ENCODE measurements around the gene SERF1B.
"Not testable (repeated sequence)": the region's sequence is repeated elsewhere in the genome, so short reads cannot be mapped to it uniquely, and the experiment has no call there.

The SERF1B gene

DNA sequence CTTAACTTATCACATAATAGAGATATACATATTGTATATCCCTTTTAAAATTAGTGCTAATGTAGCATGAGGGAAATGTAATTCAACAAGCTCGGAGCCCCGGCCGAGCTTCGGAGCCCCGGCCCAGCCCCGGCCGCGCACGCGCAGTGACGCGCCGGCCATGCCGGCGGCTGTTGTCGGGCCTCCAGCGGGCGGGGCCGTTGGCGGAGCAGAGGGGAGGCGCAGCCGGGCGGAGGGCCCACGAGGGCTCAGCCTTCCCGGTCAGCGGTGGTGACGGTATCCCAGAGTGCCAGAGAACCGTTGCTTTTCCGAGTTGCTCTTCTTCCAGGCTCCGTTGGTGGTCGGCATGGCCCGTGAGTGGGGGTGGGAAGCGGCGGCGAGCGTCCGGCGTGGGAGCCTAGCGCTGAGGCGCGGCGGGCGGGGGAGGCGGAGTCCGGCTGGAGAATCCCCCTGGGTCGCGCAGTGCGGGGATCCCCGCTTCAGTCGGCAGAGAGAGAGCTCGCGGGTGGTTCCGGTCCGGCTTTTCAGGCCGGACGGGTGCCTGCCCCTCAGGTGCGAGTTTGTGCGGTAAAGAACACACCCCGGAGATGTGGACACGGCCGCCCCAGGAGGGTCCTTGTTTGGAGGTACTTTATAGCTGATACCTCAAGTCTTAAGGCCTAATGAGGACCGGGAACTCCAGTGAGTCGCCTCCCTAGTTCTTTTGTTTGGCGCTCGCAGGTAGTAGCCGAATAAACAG is at the start of gene SERF1B:
Gene SERF1B (plus strand): TSS at position 146 of the 739 bp plus-strand sequence. CDS start 201 bp downstream, at position 347.
- not testable (repeated sequence) for H4K20me1 ChIP-seq (ENCODE audit: insufficient read depth); H3K4me1 ChIP-seq (ENCODE audit: low read depth, poor library complexity, severe bottlenecking)

DNA sequence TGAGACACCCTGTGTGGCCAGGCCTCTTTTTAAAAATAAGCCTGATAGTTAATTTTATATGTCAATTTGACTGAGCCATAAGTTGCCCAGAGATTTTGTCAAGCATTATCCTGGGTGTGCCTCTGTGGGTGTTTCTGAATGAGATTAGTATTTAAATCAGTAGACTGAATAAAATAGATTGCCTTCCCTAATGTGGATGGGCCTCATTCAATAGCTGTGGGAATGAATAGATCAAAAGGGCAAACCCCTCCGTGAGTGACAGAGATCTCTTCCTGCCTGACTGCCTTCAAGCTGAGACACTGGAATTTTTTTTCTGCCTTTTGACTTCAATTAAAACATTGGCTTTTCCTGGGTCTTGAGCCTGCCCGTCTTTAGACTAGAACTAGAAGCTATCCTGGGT is 33.3 kb upstream of the SERF1B start:
- not testable (repeated sequence) for H3K4me2 ChIP-seq; H3K27me3 ChIP-seq (ENCODE audit: insufficient read depth, low read depth); H3K36me3 ChIP-seq (ENCODE audit: insufficient read depth); H3K27ac ChIP-seq; H3K4me3 ChIP-seq (IDR thresholded peaks at IDR 0.05; ENCODE audit: insufficient read depth, low read depth, low read length); H3K9ac ChIP-seq; H3K79me2 ChIP-seq (ENCODE audit: insufficient read depth, low read depth); H4K20me1 ChIP-seq (ENCODE audit: insufficient read depth); H3K4me1 ChIP-seq (ENCODE audit: low read depth, poor library complexity, severe bottlenecking); H2AFZ ChIP-seq (ENCODE audit: low read depth)

More for the DNA sequence above, at the start of gene SERF1B:
- not testable (repeated sequence) for H3K9ac ChIP-seq; H3K79me2 ChIP-seq (ENCODE audit: insufficient read depth, low read depth); H3K27me3 ChIP-seq (ENCODE audit: insufficient read depth, low read depth); H3K4me2 ChIP-seq; H3K36me3 ChIP-seq (ENCODE audit: insufficient read depth); H3K27ac ChIP-seq; H3K4me3 ChIP-seq (IDR thresholded peaks at IDR 0.05; ENCODE audit: insufficient read depth, low read depth, low read length); H2AFZ ChIP-seq (ENCODE audit: low read depth)

DNA sequence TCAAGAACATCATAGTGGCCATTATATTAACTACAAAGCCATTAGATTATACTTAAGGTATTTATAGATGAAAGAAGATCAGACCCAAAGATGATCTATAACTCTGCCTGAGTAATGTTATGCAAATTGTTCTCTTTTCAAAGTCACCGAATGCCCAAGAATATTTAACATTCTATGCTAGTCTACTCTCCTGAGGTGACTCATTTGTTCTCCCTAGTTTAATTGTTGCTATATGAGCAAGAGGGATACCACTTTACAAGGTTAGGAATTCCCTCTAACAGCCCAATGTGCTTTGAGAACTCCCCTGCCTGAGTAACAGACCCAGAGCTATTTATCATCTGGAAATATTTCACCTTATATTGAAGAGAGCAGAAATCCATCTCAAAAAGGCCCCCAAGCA is 29.5 kb upstream of the SERF1B start:
- not testable (repeated sequence) for H3K9ac ChIP-seq; H4K20me1 ChIP-seq (ENCODE audit: insufficient read depth); H3K4me3 ChIP-seq (IDR thresholded peaks at IDR 0.05; ENCODE audit: insufficient read depth, low read depth, low read length); H3K27ac ChIP-seq; H3K27me3 ChIP-seq (ENCODE audit: insufficient read depth, low read depth); H3K79me2 ChIP-seq (ENCODE audit: insufficient read depth, low read depth); H3K4me1 ChIP-seq (ENCODE audit: low read depth, poor library complexity, severe bottlenecking); H3K4me2 ChIP-seq; H2AFZ ChIP-seq (ENCODE audit: low read depth); H3K36me3 ChIP-seq (ENCODE audit: insufficient read depth)

DNA sequence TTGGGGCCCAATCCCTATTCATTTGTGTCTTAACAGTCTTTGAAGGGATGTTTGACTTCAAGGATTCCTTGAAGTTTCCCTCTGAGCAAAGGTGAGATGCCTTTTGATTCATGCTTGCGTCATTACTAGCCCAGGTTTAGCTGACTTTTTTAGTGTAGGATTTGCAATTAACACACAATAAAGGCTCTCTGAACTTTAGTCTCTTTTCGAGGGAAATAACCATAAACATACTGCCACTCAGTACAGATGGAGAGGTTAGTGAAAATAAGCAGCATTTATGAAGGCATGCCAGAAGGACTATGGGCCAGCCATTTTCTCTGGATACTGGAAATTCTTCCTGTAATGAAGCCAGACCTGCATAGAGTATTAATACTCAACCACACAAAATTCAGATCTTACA is 4.4 kb upstream of the SERF1B start:
- H4K20me1 ChIP-seq (ENCODE audit: insufficient read depth); H3K9ac ChIP-seq; H2AFZ ChIP-seq (ENCODE audit: low read depth); H3K79me2 ChIP-seq (ENCODE audit: insufficient read depth, low read depth); H3K4me3 ChIP-seq (IDR thresholded peaks at IDR 0.05; ENCODE audit: insufficient read depth, low read depth, low read length); H3K36me3 ChIP-seq (ENCODE audit: insufficient read depth); H3K4me2 ChIP-seq; H3K27ac ChIP-seq; H3K4me1 ChIP-seq (ENCODE audit: low read depth, poor library complexity, severe bottlenecking); H3K27me3 ChIP-seq (ENCODE audit: insufficient read depth, low read depth): not testable (repeated sequence)

DNA sequence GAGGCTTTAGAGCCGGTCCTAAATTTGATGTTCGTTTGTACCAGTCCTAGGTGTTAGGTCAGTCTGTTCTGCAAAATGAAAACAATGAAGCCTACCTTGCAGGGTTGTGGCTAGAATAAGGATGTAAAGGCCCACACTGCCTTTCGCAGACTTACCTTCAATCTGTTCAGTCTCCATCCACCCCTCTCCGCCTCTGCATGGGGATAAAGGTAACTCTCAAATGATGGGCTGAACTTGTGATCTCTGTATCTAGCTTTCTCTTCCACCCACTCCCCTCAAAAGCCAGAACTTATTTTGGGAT is 744 bp downstream of the SERF1B start:
- H3K27ac ChIP-seq; H4K20me1 ChIP-seq (ENCODE audit: insufficient read depth): not testable (repeated sequence)

GRCh38 chr5:70031204-70031603 is 6.2 kb downstream of the SERF1B start:
- not testable (repeated sequence) for H4K20me1 ChIP-seq (ENCODE audit: insufficient read depth); H3K79me2 ChIP-seq (ENCODE audit: insufficient read depth, low read depth); H2AFZ ChIP-seq (ENCODE audit: low read depth); H3K9ac ChIP-seq; H3K36me3 ChIP-seq (ENCODE audit: insufficient read depth); H3K4me3 ChIP-seq (IDR thresholded peaks at IDR 0.05; ENCODE audit: insufficient read depth, low read depth, low read length); H3K27me3 ChIP-seq (ENCODE audit: insufficient read depth, low read depth); H3K4me2 ChIP-seq; H3K27ac ChIP-seq; H3K4me1 ChIP-seq (ENCODE audit: low read depth, poor library complexity, severe bottlenecking)

More for the DNA sequence above, 744 bp downstream of the SERF1B start:
- H2AFZ ChIP-seq (ENCODE audit: low read depth); H3K27me3 ChIP-seq (ENCODE audit: insufficient read depth, low read depth); H3K9ac ChIP-seq; H3K4me2 ChIP-seq; H3K36me3 ChIP-seq (ENCODE audit: insufficient read depth); H3K4me1 ChIP-seq (ENCODE audit: low read depth, poor library complexity, severe bottlenecking); H3K79me2 ChIP-seq (ENCODE audit: insufficient read depth, low read depth); H3K4me3 ChIP-seq (IDR thresholded peaks at IDR 0.05; ENCODE audit: insufficient read depth, low read depth, low read length): not testable (repeated sequence)

GRCh38 chr5:70041411-70041810 is 16.4 kb downstream of the SERF1B start:
- H3K9ac ChIP-seq; H3K4me2 ChIP-seq; H2AFZ ChIP-seq (ENCODE audit: low read depth); H3K4me3 ChIP-seq (IDR thresholded peaks at IDR 0.05; ENCODE audit: insufficient read depth, low read depth, low read length); H3K27me3 ChIP-seq (ENCODE audit: insufficient read depth, low read depth); H3K79me2 ChIP-seq (ENCODE audit: insufficient read depth, low read depth); H4K20me1 ChIP-seq (ENCODE audit: insufficient read depth); H3K36me3 ChIP-seq (ENCODE audit: insufficient read depth); H3K4me1 ChIP-seq (ENCODE audit: low read depth, poor library complexity, severe bottlenecking); H3K27ac ChIP-seq: not testable (repeated sequence)

- H3K27ac ChIP-seq; H2AFZ ChIP-seq (ENCODE audit: low read depth); H3K4me3 ChIP-seq (IDR thresholded peaks at IDR 0.05; ENCODE audit: insufficient read depth, low read depth, low read length): not testable (repeated sequence)
Measured at GRCh38 chr5:70049790-70050142, 24.7 kb downstream of the SERF1B start.

DNA sequence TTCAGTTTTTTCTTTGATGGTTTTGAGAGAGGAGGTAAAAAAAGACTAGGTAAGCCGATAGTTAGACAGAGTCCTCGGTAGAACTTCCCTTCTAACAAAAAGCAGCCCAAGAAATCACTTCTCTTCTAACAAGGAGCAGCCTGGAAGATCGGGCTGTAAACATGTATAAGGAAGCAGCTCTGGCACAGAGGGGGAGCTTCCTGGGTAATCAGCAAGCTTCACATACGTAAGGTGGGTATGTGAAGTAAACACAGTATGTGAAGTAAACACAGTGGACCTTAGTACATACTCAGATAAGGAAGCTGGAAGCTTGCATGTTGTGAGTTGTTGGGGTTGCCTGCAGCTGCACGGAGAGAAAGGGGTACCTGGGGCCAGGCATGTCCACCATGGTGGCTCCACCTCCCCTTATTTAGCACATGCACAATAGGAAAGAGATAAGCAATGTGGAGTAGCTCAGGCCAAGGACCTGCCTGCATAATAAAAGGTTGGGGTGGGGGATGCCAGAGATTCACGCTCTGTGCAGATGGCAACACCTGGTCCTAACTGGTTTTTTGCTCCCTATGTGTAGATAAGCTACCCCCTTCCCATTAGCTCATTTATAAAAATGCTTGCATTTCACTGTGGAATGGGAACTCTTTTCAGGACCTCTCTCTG is 31.4 kb downstream of the SERF1B start:
- H3K79me2 ChIP-seq (ENCODE audit: insufficient read depth, low read depth), result not testable (repeated sequence)

More at GRCh38 chr5:70049790-70050142, 24.7 kb downstream of the SERF1B start:
- H3K9ac ChIP-seq; H3K79me2 ChIP-seq (ENCODE audit: insufficient read depth, low read depth); H4K20me1 ChIP-seq (ENCODE audit: insufficient read depth); H3K27me3 ChIP-seq (ENCODE audit: insufficient read depth, low read depth); H3K4me2 ChIP-seq; H3K4me1 ChIP-seq (ENCODE audit: low read depth, poor library complexity, severe bottlenecking); H3K36me3 ChIP-seq (ENCODE audit: insufficient read depth): not testable (repeated sequence)

DNA sequence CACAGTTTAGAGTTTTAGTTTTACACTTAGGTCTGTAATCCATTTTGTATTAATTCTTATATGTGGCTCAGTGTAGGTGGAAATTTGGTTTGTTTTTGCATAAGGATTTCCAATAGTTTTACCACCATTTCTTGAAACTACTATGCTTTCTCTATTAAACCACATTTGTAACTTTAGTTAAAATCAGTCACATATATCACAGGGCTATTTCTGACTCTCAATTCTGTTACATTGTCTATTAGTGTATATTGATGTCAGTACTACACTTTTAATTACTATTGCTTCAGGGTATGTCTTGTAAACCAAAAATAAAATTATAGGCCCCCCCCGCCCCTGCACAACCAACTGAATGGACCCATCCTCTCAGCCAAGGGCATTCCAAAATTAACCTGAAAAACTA is 32.1 kb downstream of the SERF1B start:
- not testable (repeated sequence) for H3K4me2 ChIP-seq; H3K79me2 ChIP-seq (ENCODE audit: insufficient read depth, low read depth)

More for the DNA sequence above, 31.4 kb downstream of the SERF1B start:
- not testable (repeated sequence) for H3K4me1 ChIP-seq (ENCODE audit: low read depth, poor library complexity, severe bottlenecking); H3K36me3 ChIP-seq (ENCODE audit: insufficient read depth); H3K27ac ChIP-seq; H4K20me1 ChIP-seq (ENCODE audit: insufficient read depth); H2AFZ ChIP-seq (ENCODE audit: low read depth); H3K4me3 ChIP-seq (IDR thresholded peaks at IDR 0.05; ENCODE audit: insufficient read depth, low read depth, low read length); H3K27me3 ChIP-seq (ENCODE audit: insufficient read depth, low read depth); H3K4me2 ChIP-seq; H3K9ac ChIP-seq

More for the DNA sequence above, 32.1 kb downstream of the SERF1B start:
- H3K9ac ChIP-seq; H3K27ac ChIP-seq; H2AFZ ChIP-seq (ENCODE audit: low read depth); H4K20me1 ChIP-seq (ENCODE audit: insufficient read depth); H3K27me3 ChIP-seq (ENCODE audit: insufficient read depth, low read depth); H3K4me1 ChIP-seq (ENCODE audit: low read depth, poor library complexity, severe bottlenecking); H3K4me3 ChIP-seq (IDR thresholded peaks at IDR 0.05; ENCODE audit: insufficient read depth, low read depth, low read length); H3K36me3 ChIP-seq (ENCODE audit: insufficient read depth): not testable (repeated sequence)
